NCI-H345 treated with DMSO at 0.1 percent for 48 hours (cell line): ENCODE measurements around the gene CDH8.
"Not testable (repeated sequence)": the region's sequence is repeated elsewhere in the genome, so short reads cannot be mapped to it uniquely, and the experiment has no call there.

Source experiments
- DNase-seq: peaks from one replicate; lab custom pipeline; 2025; ENCODE audit not compliant: unreplicated experiment; lab: John Stamatoyannopoulos, UW

The CDH8 gene

GRCh38 chr16:61937646-61938045, 98.6 kb downstream of the CDH8 start:
- no peak for DNase-seq

- DNase-seq: no peak
These were observed 99.7 kb downstream of the CDH8 start for GRCh38 chr16:61936522-61936921.

- no peak for DNase-seq
These were observed 101.6 kb downstream of the CDH8 start for GRCh38 chr16:61934601-61935000.

GRCh38 chr16:61929776-61930175, 106.5 kb downstream of the CDH8 start:
- DNase-seq: no peak

DNA sequence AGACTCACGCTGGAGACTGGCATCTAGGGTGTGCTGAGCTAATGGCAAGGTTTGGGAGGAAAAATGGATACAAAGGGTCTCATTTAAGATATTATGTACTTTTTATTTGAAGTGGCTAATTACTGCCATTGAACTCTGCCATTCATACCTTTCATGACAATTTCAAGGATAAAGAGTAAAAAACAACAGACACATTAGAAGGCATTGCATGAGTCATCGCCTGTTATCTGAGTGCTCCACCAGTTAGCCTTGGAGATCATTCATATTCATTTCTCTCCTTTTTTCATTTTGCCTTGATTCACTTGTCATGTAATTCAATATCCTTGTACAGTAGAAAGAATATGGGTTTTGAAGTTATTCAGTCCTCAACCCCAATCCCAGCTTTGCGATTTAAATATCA, 109.5 kb downstream of the CDH8 start:
- no peak for DNase-seq

GRCh38 chr16:61923629-61924028, 112.6 kb downstream of the CDH8 start:
- no peak for DNase-seq

GRCh38 chr16:61921373-61921772, 114.9 kb downstream of the CDH8 start:
- DNase-seq: no peak

GRCh38 chr16:61917865-61918826, 118.1 kb downstream of the CDH8 start:
- DNase-seq: not testable (repeated sequence)

- no peak for DNase-seq
These were observed 120.7 kb downstream of the CDH8 start for GRCh38 chr16:61915569-61915968.

DNA sequence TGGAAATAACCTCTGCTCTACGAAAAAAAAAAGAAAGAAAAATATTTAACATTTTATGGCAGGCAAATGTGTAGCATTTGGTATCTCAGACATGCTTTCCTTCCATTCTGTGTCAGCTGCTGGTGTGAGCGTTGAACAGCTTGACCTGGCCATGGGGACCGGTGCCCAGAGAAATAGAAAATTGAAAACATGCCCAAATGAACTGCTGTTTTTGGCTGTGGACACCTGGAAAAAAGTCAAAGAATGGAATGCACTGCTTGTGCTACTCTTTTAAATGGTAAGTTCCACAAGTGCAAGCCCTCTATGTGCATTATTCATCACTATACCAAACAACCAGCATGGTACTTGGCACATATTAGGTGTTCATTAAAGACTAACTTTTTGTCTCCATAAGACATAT, 127.2 kb downstream of the CDH8 start:
- DNase-seq: no peak

GRCh38 chr16:61908426-61908825, 127.8 kb downstream of the CDH8 start:
- DNase-seq: no peak

DNA sequence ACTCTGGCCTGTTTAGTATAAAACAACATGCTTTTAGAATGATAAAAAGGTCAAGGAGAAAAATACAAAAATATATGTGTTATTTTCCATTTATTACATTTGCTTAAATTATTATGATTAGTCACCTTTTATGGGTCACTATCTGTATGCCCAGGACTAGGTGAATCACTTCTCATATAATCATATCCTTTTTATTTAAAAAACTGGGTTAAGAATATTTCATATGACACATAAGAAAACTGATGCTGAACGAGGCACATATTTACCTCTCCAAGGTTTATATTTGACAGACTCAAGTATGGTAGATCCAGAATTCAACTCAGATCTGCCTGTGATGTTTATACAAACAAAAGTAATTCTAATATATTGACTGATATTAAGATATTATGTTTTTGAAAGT, 134.5 kb downstream of the CDH8 start:
- no peak for DNase-seq

DNA sequence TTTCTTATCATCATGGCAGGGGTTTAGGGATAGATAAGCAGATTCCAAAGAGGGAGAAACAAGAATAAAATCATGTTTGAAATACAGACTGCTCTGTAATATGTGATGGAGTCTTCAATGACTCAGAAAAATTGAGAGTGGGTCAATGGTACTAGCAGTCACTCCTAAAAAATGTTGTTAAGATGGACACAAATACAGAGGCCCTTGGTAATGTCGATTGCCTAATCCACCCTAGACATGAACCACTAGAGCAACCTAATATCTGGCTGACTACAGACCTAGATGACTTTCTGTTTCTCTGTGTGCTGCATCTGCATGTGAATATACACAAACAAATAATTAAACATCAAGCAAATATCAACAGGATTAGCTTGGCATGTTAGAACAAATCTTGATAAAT, 135.8 kb downstream of the CDH8 start:
- DNase-seq: no peak

GRCh38 chr16:61897657-61898056, 138.6 kb downstream of the CDH8 start:
- no peak for DNase-seq

DNA sequence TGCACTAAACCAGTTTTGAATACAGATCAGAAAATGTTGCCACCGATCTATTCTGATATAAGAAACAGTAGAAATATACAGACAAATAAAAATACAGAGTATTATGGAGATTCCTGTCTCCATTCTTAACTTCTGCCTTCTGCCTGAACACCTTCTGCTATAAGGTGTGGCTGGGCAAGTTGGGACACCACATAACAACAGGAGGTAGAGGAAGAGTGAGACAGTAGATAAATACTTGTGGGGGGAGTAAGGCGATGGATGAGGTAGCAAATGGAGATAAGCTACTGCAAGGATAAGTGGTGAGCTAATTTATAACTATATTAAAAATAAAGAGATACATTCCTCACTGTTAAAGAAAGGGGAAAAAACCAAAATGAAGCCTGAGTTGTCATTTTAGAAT, 143.7 kb downstream of the CDH8 start:
- no peak for DNase-seq

GRCh38 chr16:61891460-61891859, 144.8 kb downstream of the CDH8 start:
- DNase-seq: no peak

- DNase-seq: no peak
These were observed 145.9 kb downstream of the CDH8 start for GRCh38 chr16:61890386-61890785.

GRCh38 chr16:61887903-61888302, 148.3 kb downstream of the CDH8 start:
- no peak for DNase-seq

GRCh38 chr16:61885343-61885742, 150.9 kb downstream of the CDH8 start:
- DNase-seq: no peak

DNA sequence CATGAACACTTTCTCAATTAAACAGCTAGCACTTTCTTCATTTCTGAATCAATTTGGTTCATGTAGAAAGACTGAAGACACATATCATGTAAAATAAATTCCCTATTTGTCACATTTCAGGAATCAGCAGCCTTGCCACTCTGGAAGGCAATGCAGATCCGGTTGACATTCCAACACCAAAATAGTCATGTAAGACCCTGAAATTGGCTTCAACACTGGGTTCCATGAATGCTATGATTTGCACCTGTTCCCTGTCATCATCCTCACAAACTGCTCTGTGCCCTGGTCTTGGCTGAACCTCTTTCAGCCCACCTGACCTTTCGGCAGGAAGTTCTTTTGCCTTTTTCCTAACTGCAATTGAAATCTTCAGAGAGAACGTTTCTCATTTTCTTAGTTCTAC, 156.9 kb downstream of the CDH8 start:
- DNase-seq: no peak

DNA sequence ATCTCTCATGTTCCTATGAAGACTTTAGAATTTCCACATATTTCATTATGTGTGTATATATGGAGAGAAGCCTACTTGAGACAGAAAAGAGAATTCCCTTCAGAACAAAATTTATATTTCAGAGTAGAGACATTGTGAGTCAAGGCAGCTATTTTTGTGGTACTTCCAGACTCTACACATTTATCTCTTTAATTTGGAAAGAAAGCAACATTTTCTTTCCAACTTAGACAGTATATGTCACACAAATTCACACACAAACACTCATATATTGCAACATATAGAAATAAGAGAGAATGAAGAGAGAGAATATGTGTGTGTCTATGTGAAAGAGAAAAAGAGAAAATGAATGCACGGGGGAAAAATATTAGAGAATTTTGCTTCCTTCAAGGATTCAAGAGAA, 158.8 kb downstream of the CDH8 start:
- DNase-seq: no peak

GRCh38 chr16:61872778-61873119, 163.5 kb downstream of the CDH8 start:
- no peak for DNase-seq
